ENCODE measurements around the gene HEG1. TPM values are rescaled to one million over a fixed set of nuclear protein-coding genes. Genes with fewer than 3 reads are reported as not detected.
A peak's percentile ranks its signal among the peaks of the same experiment; 100 is the strongest.

The HEG1 gene
- total and polyA plus RNA-seq, 2 of the 13 experiments (the other 11 are each of a cell fraction or from before 2014, with no cell fraction given), result 10.7 to 18.2 TPM

GRCh38 chr3:125010393-125010792, 45.4 kb downstream of the HEG1 start (continued):
- peak; percentile 76 for TF ChIP-seq ZBED4 (CRISPR knock-in tag; IDR thresholded peaks at IDR 0.05; ENCODE audit: borderline replicate concordance)
- TF ChIP-seq GATAD2A (CRISPR knock-in tag; IDR thresholded peaks at IDR 0.05), result peak; percentile 58
- peak; percentile 20; the same call in 1 of the 2 replicates for TF ChIP-seq CEBPG (CRISPR knock-in tag; IDR thresholded peaks at IDR 0.05)
- TF ChIP-seq PAWR (CRISPR knock-in tag; IDR thresholded peaks at IDR 0.05; ENCODE audit: borderline replicate concordance), result no peak
- no peak for TF ChIP-seq SRF (IDR thresholded peaks at IDR 0.05; ENCODE audit: low read depth, low read length)
- no peak for TF ChIP-seq ZFP91 (CRISPR knock-in tag; IDR thresholded peaks at IDR 0.05; ENCODE audit: borderline replicate concordance)
- TF ChIP-seq GABPB1 (CRISPR knock-in tag; IDR thresholded peaks at IDR 0.05), result no peak
- TF ChIP-seq MEIS2 (CRISPR knock-in tag; IDR thresholded peaks at IDR 0.05), result no peak
- TF ChIP-seq ZNF234 (CRISPR knock-in tag; conservative IDR thresholded peaks at IDR 0.05), result no peak
- TF ChIP-seq AKAP8 (CRISPR knock-in tag; IDR thresholded peaks at IDR 0.05), result no peak
- no peak for TF ChIP-seq SSRP1 (CRISPR knock-in tag; IDR thresholded peaks at IDR 0.05)
- no peak for TF ChIP-seq ARNT (IDR thresholded peaks at IDR 0.05)
- no peak for TF ChIP-seq NFYC (CRISPR knock-in tag; IDR thresholded peaks at IDR 0.05)
- TF ChIP-seq THAP7 (CRISPR knock-in tag; IDR thresholded peaks at IDR 0.05), result no peak
- TF ChIP-seq TBX2 (CRISPR knock-in tag; IDR thresholded peaks at IDR 0.05; ENCODE audit: borderline replicate concordance), result peak; percentile 67; the same call in 1 of the 2 replicates
- 0 out of 2 replicates have a peak, but pooled peaks have one; percentile 51 for TF ChIP-seq RERE (CRISPR knock-in tag; IDR thresholded peaks at IDR 0.05; ENCODE audit: low read depth)

Measured in HepG2 (cell line).